ENCODE measurements around the gene AJUBA. TPM values are rescaled to one million over a fixed set of nuclear protein-coding genes. Genes with fewer than 3 reads are reported as not detected.

The AJUBA gene
- total and polyA plus RNA-seq, 2 of the 8 experiments (the other 6 are each of a cell fraction or from before 2014, with no cell fraction given) = 33.1 to 46.0 TPM

- TF ChIP-seq HDAC6 (IDR thresholded peaks at IDR 0.05; ENCODE audit: low read depth, low read length) (no peak), CREB1 (IDR thresholded peaks at IDR 0.05) (no peak), SIN3A (conservative IDR thresholded peaks at IDR 0.05 in 1 of 2, IDR thresholded peaks at IDR 0.05 in 1 of 2; ENCODE audit: low read depth in 1 of 2, low read length in 2 of 2) (no peak)
Observed at GRCh38 chr14:22966783-22967269, 15.5 kb downstream of the AJUBA start (continued).
